GM21515 (cell line): ENCODE measurements around the gene SRSF8.
"Not testable (repeated sequence)": the region's sequence is repeated elsewhere in the genome, so short reads cannot be mapped to it uniquely, and the experiment has no call there.

Experiments used
- ATAC-seq: cut with Tn5 transposase; IDR thresholded peaks from one replicate; pipeline ENCODE4 v1.9.1; 2021; ENCODE audit not compliant: unreplicated experiment

The SRSF8 gene

DNA sequence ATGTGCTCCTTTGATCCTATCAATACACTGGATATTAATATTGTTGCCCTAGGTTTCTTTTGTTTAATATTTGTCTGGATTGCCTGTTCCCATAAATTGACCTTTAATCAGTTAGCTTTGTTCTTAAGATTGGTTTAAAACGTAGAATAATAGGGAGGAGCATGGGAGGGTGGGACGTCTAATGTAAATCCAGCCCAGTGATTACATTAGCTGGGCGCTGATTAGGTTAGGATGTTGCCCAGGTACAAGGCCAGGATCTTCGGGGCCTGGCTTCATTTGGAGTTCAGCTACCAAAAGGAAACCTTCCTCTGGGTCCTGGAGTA lies at the start of gene SRSF8:
Gene SRSF8 (plus strand): TSS at position 204 of the 323 bp plus-strand sequence. CDS start 308 bp downstream, outside the sequence.
- ATAC-seq, result peak; percentile 43

GRCh38 chr11:95021468-95021867 lies 45.3 kb upstream of the SRSF8 start:
- ATAC-seq, result not testable (repeated sequence)

- no peak for ATAC-seq
Measured at GRCh38 chr11:95024958-95025357, 41.8 kb upstream of the SRSF8 start, which contains the start of gene KDM4E. Gene KDM4E (plus strand): TSS chr11:95025258. CDS start chr11:95025558, 300 bp downstream.

GRCh38 chr11:95025594-95025993 lies 41.1 kb upstream of the SRSF8 start:
- ATAC-seq, result not testable (repeated sequence)

DNA sequence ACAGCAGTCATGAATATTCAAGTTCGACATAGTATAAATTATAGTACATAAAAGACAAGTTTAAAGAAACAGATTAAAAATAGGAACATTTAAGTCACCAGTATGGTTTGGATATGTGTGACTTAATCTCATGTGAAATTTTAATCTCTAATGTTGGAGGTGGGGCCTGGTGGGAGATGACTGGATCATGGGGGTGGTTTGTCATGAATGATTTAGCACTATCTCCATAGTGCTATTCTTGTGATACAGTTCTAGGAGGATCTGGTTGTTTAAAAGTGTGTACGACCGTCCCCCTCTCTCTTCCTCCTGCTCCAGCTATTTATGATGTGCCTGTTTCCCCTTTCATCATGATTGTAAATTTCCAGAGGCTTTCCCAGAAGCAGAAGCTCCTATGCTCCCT lies 38.4 kb upstream of the SRSF8 start:
- no peak for ATAC-seq

GRCh38 chr11:95033051-95033450 lies 33.7 kb upstream of the SRSF8 start:
- ATAC-seq, result no peak

DNA sequence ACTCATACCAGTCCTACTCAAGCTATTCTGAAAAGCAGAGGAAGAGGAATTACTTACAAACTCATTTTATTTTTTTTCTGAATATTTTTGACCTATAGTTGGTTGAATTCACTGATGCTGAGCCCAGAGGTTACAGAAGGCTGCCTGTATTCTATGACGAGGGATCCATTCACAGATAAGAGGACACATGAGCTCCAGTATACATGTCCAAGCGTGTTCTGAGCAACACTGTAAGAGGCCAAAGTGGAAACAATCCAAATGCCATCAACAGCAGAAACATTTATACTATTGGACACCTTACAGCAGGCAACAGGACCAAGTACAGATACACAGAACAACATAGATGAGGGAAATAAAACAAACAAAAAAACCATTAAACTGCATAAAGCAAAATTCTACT lies 31.4 kb upstream of the SRSF8 start:
- ATAC-seq, result no peak

DNA sequence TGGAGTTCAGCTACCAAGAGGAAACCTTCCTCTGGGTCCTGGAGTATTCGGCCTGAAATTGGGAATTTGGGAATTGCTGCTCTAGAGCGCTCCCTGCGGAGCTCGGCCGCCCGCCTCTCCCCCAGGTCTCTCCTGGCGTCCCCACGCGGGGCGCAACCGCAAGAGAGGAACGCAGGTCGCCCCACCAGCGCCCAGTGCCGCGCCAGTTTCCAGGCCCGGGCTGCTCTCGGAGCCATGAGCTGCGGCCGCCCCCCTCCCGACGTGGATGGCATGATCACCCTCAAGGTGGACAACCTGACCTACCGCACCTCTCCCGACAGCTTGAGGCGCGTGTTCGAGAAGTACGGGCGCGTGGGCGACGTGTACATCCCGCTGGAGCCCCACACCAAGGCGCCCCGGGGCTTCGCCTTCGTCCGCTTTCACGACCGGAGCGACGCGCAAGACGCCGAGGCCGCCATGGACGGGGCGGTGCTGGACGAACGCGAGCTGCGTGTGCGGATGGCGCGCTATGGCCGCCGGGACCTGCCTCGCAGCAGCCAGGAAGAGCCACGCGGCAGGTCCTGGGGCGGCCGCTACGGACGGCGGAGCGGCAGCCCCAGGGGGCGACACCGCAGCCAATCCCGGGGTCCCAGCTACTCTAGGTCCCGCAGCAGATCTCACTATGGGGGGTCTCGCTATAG lies 29.2 kb upstream of the SRSF8 start:
- not testable (repeated sequence) for ATAC-seq

DNA sequence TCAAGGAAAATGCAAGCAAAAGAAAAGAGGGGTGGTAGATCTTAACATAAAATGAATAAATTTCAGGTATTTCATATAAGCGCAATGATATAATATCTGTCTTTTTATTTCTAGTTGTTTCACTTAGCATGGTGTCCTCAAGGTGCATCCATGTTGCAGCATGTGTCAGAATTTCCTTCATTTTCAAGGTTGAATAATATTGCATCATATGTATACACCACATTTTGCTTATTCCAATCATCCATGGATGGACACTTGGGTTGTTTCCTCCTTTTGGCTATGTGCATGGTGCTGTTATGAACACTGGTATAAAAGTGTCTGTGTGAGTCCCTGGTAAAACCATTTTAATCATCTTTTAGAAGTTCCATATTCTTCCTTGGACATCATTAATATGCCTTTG lies 24.5 kb upstream of the SRSF8 start:
- ATAC-seq, result no peak

DNA sequence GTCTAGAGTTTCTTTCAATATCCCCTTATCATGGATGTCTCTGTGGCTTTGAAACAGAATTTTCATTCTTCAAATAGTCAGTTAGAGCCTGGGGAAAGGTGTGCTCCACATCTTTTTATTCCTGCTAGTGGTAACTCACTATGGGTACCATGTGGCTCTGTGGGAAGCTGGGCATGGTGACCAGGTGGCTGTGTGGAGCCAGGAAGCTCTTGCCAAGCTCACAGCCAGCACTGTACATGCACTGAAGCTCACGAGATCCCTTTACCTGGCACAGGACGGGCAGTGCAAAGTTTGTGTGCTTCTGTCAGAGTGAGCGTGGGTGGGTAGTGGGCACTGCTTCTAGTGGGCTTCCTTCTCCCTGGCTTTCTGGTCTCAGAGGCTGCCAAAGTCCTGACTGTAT lies 23.8 kb upstream of the SRSF8 start:
- ATAC-seq, result no peak

DNA sequence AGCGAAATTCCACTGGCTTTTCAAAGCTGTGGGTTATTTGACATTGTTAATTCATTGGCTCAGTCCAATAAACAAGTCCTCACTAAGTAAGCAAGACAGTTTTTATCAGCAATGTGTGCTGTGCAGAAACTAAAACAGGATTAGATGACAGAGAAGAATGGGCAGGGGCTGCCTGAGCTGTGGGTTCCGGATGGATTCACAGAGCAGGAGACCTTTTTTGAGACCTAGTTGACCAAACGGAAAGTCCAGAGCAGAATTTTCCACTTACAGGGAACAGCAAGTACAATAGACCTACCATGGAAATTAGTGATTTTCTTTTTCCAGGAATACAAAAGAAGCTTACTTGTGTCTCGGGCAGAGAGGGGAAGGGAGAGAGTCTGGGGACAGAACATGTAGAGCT lies 22.7 kb upstream of the SRSF8 start:
- no peak for ATAC-seq

DNA sequence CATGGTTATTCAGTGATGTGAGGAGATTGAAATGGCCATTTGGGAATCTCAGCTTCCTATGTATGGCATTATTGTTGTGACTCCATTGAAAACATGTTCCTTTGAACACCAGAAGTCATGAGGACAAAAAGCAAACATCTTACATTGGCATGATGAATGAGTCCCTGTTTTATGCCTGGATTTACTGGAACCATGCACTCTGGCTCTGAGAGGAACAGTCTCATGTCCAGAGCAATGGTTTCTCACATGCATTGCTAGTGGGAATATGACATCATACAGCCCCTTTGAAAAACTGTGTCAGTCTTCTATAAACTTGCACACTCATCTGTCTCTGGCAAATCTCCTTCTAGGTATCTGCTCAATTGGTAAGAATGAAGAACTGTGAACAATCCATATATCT lies 20.9 kb upstream of the SRSF8 start:
- no peak for ATAC-seq

DNA sequence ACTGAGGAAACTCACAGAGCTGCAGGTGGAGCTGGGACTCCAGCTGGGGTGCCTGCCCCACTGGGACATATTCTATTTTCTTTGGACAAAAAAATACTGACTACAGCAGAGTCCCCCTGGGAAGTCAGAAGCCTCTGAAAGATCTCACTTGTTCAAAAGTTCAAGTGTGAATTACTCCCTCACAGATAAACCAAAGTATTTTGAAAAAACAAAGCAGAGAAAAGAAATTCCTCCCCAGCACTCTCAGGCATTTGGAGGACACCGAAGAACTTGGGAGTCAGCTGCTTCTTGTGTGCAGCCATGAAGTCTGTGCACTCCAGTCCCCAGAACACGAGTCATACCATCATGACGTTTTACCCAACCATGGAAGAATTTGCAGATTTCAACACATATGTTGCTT lies 17.6 kb upstream of the SRSF8 start, which contains the start of gene KDM4F:
Gene KDM4F (plus strand): TSS at position 301 of the 400 bp plus-strand sequence.
- not testable (repeated sequence) for ATAC-seq

GRCh38 chr11:95050595-95051202 lies 16.0 kb upstream of the SRSF8 start:
- no peak for ATAC-seq

DNA sequence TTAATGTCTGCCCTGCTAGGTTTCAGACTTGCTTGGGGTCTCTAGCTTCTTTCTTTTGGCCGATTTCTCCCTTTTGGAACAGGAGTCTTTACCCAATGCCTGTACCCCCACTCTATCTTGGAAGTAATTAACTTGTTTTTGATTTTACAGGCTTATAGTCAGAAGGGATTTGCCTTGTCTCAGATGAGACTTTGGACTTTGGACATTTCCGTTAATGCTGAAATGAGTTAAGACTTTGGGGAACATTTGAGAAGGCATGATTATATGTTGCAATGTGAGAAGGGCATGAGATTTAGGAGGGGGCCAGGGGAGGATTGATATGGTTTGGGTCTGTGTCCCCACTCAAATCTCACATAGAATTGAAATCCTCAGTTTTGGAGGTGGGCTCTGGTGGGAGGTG lies 12.4 kb upstream of the SRSF8 start:
- ATAC-seq, result no peak

GRCh38 chr11:95055283-95055897 lies 11.3 kb upstream of the SRSF8 start:
- peak; percentile 93 for ATAC-seq

DNA sequence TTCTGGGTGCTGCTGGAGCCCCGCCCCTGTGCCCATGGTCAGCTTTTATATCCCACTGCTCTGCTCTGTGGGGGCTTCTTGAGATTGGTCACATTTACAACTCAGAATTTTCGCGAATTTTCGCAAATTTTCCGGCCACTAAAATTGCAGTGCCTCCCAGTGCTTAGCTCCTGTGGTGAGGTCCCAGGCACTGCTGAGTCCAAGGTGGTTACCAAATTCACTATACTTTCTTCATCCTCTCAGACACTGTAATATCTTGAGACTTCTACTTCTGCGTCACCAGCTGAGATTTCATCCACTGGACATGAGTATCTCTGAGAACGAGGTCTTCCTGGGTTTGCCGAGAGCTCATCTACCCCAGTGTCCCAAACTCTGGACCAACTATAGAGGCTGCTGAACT lies 8.8 kb upstream of the SRSF8 start:
- no peak for ATAC-seq

- no peak for ATAC-seq
Measured at GRCh38 chr11:95058621-95059020, 8.1 kb upstream of the SRSF8 start.

GRCh38 chr11:95059046-95059445 lies 7.7 kb upstream of the SRSF8 start:
- ATAC-seq, result no peak

GRCh38 chr11:95065336-95065735 lies 1.4 kb upstream of the SRSF8 start:
- no peak for ATAC-seq

DNA sequence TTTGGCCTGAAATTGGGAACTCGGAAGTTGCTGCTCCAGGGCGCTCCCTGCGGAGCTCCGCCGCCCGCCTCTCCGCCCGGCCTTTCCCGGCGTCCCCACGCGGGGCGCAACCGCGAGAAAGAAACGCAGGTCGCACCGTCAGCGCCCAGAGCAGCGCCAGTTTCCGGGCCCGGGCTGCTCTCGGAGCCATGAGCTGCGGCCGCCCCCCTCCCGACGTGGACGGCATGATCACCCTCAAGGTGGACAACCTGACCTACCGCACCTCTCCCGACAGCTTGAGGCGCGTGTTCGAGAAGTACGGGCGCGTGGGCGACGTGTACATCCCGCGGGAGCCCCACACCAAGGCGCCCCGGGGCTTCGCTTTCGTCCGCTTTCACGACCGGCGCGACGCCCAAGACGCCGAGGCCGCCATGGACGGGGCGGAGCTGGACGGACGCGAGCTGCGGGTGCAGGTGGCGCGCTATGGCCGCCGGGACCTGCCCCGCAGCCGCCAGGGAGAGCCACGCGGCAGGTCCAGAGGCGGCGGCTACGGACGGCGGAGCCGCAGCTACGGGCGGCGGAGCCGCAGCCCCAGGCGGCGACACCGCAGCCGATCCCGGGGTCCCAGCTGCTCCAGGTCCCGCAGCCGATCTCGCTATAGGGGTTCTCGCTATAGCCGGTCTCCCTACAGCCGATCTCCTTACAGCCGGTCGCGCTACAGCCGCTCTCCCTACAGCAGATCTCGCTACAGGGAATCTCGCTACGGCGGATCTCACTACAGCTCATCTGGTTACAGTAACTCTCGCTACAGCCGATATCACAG lies 521 bp downstream of the SRSF8 start:
- peak; percentile 61 for ATAC-seq

DNA sequence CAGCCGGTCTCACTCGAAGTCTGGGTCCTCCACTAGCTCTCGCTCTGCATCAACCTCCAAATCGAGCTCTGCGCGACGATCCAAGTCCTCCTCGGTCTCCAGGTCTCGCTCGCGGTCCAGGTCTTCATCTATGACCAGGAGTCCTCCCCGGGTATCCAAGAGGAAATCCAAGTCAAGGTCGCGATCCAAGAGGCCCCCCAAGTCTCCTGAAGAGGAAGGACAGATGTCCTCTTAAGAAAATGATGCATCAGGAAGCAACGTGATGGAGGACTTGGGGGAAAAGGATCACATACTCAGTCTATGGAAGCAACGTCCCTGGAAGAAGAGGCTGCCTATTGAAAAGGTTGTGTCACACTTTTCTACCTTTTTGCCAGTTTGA lies 1.1 kb downstream of the SRSF8 start:
- ATAC-seq, result peak; percentile 4
